Smooth muscle cell (in vitro differentiated cells): Measurements from ENCODE around the gene CASZ1. TPM values are rescaled to one million over a fixed set of nuclear protein-coding genes. Genes with fewer than 3 reads are reported as not detected.

Experiments
- DNase-seq: peaks from one replicate; lab custom pipeline; 2025; ENCODE audit not compliant: unreplicated experiment; lab: John Stamatoyannopoulos, UW
- H2AFZ ChIP-seq: fragments of 200-600 bp; sonication (generic); 2 replicates; pipeline ENCODE4 v1.6.0; 2016; ENCODE audit warnings: antibody characterized with exemption, low read depth, mild to moderate bottlenecking
- H3F3A ChIP-seq: fragments of 200-600 bp; sonication (generic); 2 replicates; pipeline ENCODE4 v1.6.0; 2017; ENCODE audit warnings: antibody characterized with exemption, low read depth
- H3K27ac ChIP-seq: fragments of 200-600 bp; sonication (generic); 2 replicates; pipeline ENCODE4 v1.5.1; 2016; ENCODE audit warnings: low read depth, mild to moderate bottlenecking
- H3K27me3 ChIP-seq: fragments of 200-600 bp; sonication (generic); 2 replicates; pipeline ENCODE4 v1.6.1; 2016; ENCODE audit warnings: low read depth, mild to moderate bottlenecking
- H3K36me3 ChIP-seq: fragments of 200-600 bp; sonication (generic); 2 replicates; pipeline ENCODE4 v1.5.1; 2016; ENCODE audit warnings: low read depth
- H3K4me1 ChIP-seq: fragments of 200-600 bp; sonication (generic); 2 replicates; pipeline ENCODE4 v1.5.1; 2016; ENCODE audit warnings: low read depth
- H3K4me2 ChIP-seq: fragments of 200-600 bp; sonication (generic); 2 replicates; pipeline ENCODE4 v1.6.0; 2016; ENCODE audit warnings: mild to moderate bottlenecking
- H3K4me3 ChIP-seq: fragments of 200-600 bp; sonication (generic); 2 replicates; pipeline ENCODE4 v1.5.1; 2016; ENCODE audit warnings: mild to moderate bottlenecking
- H3K79me2 ChIP-seq: fragments of 200-600 bp; sonication (generic); 2 replicates; pipeline ENCODE4 v1.6.0; 2016; ENCODE audit warnings: low read depth, mild to moderate bottlenecking
- H3K9ac ChIP-seq: fragments of 200-600 bp; sonication (generic); 2 replicates; pipeline ENCODE4 v1.6.0; 2016; ENCODE audit warnings: low read depth
- H3K9me3 ChIP-seq: fragments of 200-600 bp; sonication (generic); replicated peaks from 2 replicates; pipeline ENCODE4 v1.5.1; 2016; ENCODE audit warnings: low read depth
- H4K20me1 ChIP-seq: fragments of 200-600 bp; sonication (generic); 2 replicates; pipeline ENCODE4 v1.6.0; 2016; ENCODE audit warnings: low read depth
- CTCF ChIP-seq: fragments of 200-600 bp; sonication (generic); IDR thresholded peaks from 2 replicates; pipeline ENCODE4 v1.5.1; 2017; ENCODE audit warnings: borderline replicate concordance, mild to moderate bottlenecking, antibody characterized with exemption; ENCODE audit not compliant: insufficient read depth, poor library complexity, severe bottlenecking
- WGBS: methylation state at CpG from one replicate; pipeline ENCODE4 v1.1.7; 2016; ENCODE audit warnings: low lambda C conversion rate; 5-methylcytosine and 5-hydroxymethylcytosine counted together
- polyA plus RNA-seq: library from polyadenylated mRNA; unstranded; fragments of >200 nt; fragmentation: Nextera tagmentation; extraction: Ambion mirVana; gene quantifications from 2 replicates; pipeline ENCODE4 v1.2.1, GENCODE V29; 2016
- total RNA-seq: library from RNA; depleted of rRNA; stranded (reverse); fragments of >200 nt; gene quantifications from 2 replicates; pipeline ENCODE4 v1.2.3, GENCODE V29; 2014

Gene CASZ1
- total and polyA plus RNA-seq, 2 experiments from 2014 or later: 0.70 to 1.9 TPM

GRCh38 chr1:10824821-10825540 is 28.5 kb upstream of the CASZ1 start:
- Histone ChIP-seq H3K4me1 (no peaks in the 10 kb centered on the region), H3K9ac (no peak overlapping the region), H3K79me2 (no peaks in the 10 kb centered on the region), H3K27ac (no peak overlapping the region), H3K4me2 (peak overlapping the region; percentile 51), H4K20me1 (no peaks in the 10 kb centered on the region), H3K9me3 (no peaks in the 10 kb centered on the region), H3K36me3 (no peaks in the 10 kb centered on the region), H2AFZ (no peak overlapping the region), H3K27me3 (no peaks in the 10 kb centered on the region), H3F3A (no peaks in the 10 kb centered on the region), H3K4me3 (no peak overlapping the region)
- no peak for DNase-seq
- TF ChIP-seq CTCF: no peak
- WGBS: 49% methylated on average over 19 of the region's 19 CpGs

GRCh38 chr1:10823000-10823401 is 26.6 kb upstream of the CASZ1 start:
- Histone ChIP-seq H3K9ac (no peak overlapping the region), H3K36me3 (no peaks in the 10 kb centered on the region), H4K20me1 (no peaks in the 10 kb centered on the region), H3K4me2 (no peak overlapping the region), H3K79me2 (no peaks in the 10 kb centered on the region), H3K4me1 (no peaks in the 10 kb centered on the region), H3K9me3 (no peaks in the 10 kb centered on the region), H3K27ac (no peak overlapping the region), H3K4me3 (no peak overlapping the region), H2AFZ (no peak overlapping the region), H3K27me3 (no peaks in the 10 kb centered on the region), H3F3A (no peaks in the 10 kb centered on the region)
- TF ChIP-seq CTCF: no peak
- WGBS: 94% methylated on average over 13 of the region's 14 CpGs
- DNase-seq: no peak

DNA sequence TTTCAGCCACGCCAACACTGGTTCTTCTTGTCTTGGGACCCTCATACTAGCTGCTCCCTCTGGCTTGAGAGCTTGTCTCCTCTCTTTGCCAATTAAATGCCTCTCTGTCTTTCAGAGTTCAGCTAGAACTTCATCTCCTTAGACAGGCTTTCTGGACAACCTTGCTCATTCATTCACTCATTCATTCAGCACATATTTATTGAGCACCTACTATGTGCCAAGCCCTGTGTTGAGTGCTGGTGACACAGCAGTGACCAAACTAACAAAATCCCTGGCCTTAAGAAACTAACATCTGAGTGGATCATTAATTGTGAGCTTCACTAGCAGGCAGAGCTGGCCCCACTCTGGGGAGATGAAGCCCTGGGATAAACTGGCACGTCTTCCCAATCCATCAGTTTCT is 24.9 kb upstream of the CASZ1 start:
- Histone ChIP-seq H3K4me1 (no peaks in the 10 kb centered on the region), H3K4me2 (no peak overlapping the region), H3K9ac (no peak overlapping the region), H3K4me3 (no peak overlapping the region), H3K79me2 (no peaks in the 10 kb centered on the region), H2AFZ (no peak overlapping the region), H3K9me3 (no peaks in the 10 kb centered on the region), H3K27ac (no peak overlapping the region), H3F3A (no peaks in the 10 kb centered on the region), H3K27me3 (no peaks in the 10 kb centered on the region), H4K20me1 (no peaks in the 10 kb centered on the region), H3K36me3 (no peaks in the 10 kb centered on the region)
- no peak for DNase-seq
- 97% methylated on average over 2 of the region's 2 CpGs for WGBS
- no peak for TF ChIP-seq CTCF

DNA sequence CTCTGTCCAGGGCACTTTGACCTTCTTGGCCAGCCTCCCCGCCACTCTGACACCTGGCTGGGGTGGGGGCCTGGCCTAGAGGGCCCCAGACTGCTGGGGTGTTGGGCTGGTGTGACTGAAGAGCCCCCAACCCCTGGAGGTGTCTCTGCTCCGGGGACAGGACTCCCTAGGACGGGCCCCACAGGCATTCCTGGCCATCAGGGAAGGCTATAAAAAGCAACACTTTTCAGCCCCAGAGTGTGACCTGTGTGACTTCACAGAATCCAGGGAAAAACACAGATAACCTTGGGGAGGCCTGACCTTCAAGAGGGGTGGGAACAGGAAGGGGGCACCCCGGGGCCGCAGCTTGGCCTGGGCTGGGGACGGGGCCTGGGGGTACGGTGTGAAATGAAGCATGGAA is 24.0 kb upstream of the CASZ1 start:
- no peak overlapping the region for H3K4me3 ChIP-seq
- H3K27ac ChIP-seq: no peak overlapping the region
- H4K20me1 ChIP-seq: no peaks in the 10 kb centered on the region
- no peak for DNase-seq
- H3K9me3 ChIP-seq: no peaks in the 10 kb centered on the region
- WGBS: 88% methylated on average over 7 of the region's 7 CpGs
- no peaks in the 10 kb centered on the region for H3K27me3 ChIP-seq
- H3K36me3 ChIP-seq: no peaks in the 10 kb centered on the region
- H3K9ac ChIP-seq: no peak overlapping the region
- H2AFZ ChIP-seq: no peak overlapping the region
- no peaks in the 10 kb centered on the region for H3K4me1 ChIP-seq
- no peaks in the 10 kb centered on the region for H3F3A ChIP-seq
- H3K4me2 ChIP-seq: no peak overlapping the region
- TF ChIP-seq CTCF: no peak
- no peaks in the 10 kb centered on the region for H3K79me2 ChIP-seq
